Renal pelvis (tissue), 4 donors: Measurements from ENCODE around the gene DNAH10. TPM values are rescaled to one million over a fixed set of nuclear protein-coding genes. Genes with fewer than 3 reads are reported as not detected.
"Not testable (repeated sequence)": the region's sequence is repeated elsewhere in the genome, so short reads cannot be mapped to it uniquely, and the experiment has no call there.

Experiments
- DNase-seq: peaks from one replicate; pipeline ENCODE4 v3.0.0-alpha.2; 2013
- polyA plus RNA-seq, 3 donors: library from polyadenylated mRNA; unstranded; fragments of 120-200 nt; gene quantifications; one replicate each; pipeline ENCODE4 v1.2.1, GENCODE V29; 2013; ENCODE audit not compliant: insufficient read length in 3 of 3

DNAH10 gene
- polyA plus RNA-seq, 3 donors: 6.1 to 7.6 (median 7.5) TPM

GRCh38 chr12:123907726-123908476, 145.8 kb downstream of the DNAH10 start:
- DNase-seq: no peak

- no peak for DNase-seq
These were observed 147.0 kb downstream of the DNAH10 start for GRCh38 chr12:123908884-123909725.

GRCh38 chr12:123910057-123910456, 148.0 kb downstream of the DNAH10 start:
- no peak for DNase-seq

GRCh38 chr12:123910761-123911193, 148.7 kb downstream of the DNAH10 start:
- DNase-seq: no peak

GRCh38 chr12:123911672-123912409, 149.7 kb downstream of the DNAH10 start:
- not testable (repeated sequence) for DNase-seq

- no peak for DNase-seq
These were observed 150.6 kb downstream of the DNAH10 start for GRCh38 chr12:123912415-123913380.

GRCh38 chr12:123914726-123915333, 152.7 kb downstream of the DNAH10 start:
- no peak for DNase-seq

GRCh38 chr12:123916729-123917128, 154.6 kb downstream of the DNAH10 start:
- DNase-seq: no peak

GRCh38 chr12:123917337-123917850, 155.3 kb downstream of the DNAH10 start:
- DNase-seq: no peak

- no peak for DNase-seq
These were observed 157.9 kb downstream of the DNAH10 start for GRCh38 chr12:123919980-123920360.

GRCh38 chr12:123923038-123923437, 160.9 kb downstream of the DNAH10 start:
- DNase-seq: no peak

- DNase-seq: no peak
These were observed 161.8 kb downstream of the DNAH10 start for GRCh38 chr12:123923927-123924326.

- DNase-seq: no peak
These were observed 162.4 kb downstream of the DNAH10 start for GRCh38 chr12:123924539-123924938.

GRCh38 chr12:123928274-123928865, 166.3 kb downstream of the DNAH10 start:
- no peak for DNase-seq

GRCh38 chr12:123928897-123929296, 166.8 kb downstream of the DNAH10 start:
- no peak for DNase-seq

- DNase-seq: no peak
These were observed 168.0 kb downstream of the DNAH10 start for GRCh38 chr12:123929946-123930583.

- no peak for DNase-seq
These were observed 169.7 kb downstream of the DNAH10 start for GRCh38 chr12:123931686-123932321.

- no peak for DNase-seq
These were observed 171.1 kb downstream of the DNAH10 start for GRCh38 chr12:123933214-123933613.
